Measurements from ENCODE around the gene PARD3B.

PARD3B gene

DNA sequence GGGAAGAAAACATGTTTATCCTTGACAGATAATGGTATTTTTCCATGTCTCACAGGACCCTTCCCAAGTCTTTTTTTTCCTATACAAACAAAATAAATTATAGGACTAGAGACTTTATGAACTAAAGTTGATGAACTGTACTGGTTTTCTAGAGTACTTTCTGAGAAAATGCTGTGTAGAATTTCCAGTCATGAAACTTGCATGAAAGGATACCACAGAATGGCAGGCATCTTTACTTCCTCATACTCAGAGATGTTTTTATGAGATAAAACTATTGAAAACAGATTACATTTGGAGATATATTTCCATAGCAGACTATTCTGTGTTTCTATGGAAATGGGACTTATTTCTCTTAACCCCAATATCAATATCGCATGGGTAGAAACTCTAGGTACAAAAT is 403.5 kb downstream of the PARD3B start:
- no peak for DNase-seq (ENCODE audit: low read depth)

DNA sequence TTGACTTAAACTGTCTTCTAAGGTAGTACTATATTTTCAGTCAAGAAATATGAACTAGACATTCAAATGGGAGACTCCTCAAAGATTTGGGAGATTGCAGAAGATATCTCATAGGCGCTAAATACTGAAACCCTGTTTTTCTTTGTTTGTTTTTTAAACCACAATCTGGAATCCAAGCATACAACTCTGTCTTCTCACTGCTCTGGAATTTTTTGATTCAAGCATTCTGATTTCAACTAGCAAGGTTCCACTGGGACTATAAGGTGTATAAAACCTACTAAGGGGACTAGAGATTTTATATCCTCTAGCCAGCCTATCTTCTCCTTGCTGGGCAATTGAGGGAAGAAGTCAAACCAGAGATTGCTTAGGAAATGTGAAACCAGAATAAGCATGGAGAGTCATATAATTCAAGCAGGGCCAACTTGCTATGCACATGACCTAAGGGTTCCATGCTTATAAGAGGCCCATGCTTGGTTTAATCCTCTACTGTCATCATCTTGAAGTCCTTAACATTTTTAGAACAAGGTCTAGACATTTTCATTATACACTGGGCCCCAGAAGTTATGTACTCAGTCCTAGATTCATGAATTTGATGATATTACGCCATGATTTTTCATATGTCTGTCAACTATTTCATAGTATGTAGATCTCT is 405.5 kb downstream of the PARD3B start:
- DNase-seq (ENCODE audit: low read depth) = no peak

DNA sequence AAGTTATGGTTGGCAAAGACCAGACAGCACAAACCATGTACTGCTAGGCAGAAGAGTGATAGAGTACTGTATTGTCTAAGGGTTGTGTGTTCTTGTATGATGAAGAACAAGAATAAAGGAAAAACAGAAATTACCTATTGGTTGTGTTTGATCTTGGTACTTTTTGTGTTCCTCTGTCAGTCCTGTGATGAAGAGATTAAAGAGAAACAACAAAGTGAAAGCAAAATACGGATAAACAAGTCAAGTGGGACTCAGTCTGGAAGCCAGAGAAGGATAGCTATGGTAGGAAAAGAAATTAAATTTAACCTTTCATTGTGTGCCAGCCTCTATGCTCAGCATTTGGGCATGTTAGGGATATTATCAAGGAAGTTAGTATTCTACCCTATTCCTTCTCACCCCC is 413.1 kb downstream of the PARD3B start:
- DNase-seq (ENCODE audit: low read depth) = no peak

DNA sequence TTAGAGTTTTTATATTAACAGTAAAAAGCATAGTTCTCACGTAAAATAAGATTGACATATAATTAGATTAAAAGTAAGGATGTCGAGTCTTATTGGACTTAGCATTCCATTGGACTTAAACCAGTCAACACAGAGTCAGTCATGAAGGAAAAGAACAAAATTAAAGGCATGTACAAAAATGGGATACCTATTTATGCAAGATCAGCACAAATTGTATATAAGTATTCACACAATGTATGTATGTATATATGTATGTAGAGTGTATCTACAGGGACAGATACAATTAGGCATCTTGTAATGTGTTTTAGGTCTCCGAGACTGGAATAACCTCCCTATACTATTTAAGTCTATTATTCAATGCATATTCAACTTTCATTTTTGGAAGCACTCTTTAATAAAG is 419.1 kb downstream of the PARD3B start:
- no peak for DNase-seq (ENCODE audit: low read depth)

DNA sequence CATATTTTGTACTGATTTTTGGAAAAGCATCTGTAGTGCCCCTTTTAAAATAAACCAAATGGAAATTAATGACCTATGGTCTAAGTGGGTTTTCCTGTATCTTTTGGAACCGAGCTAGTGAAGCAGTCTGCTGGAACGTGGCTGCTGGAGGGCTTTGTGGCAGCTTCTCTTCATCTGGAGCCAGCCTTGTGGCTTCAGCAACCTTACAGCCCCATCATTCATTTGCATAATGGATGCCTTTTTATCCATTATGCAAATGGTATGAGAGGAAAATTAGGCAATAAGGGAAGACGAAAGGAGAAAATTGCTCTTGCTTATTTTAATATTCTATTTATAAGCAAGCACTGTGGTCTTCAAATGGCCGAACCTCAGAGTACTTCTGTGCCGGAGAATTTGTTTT is 421.0 kb downstream of the PARD3B start:
- DNase-seq (ENCODE audit: low read depth) = no peak

DNA sequence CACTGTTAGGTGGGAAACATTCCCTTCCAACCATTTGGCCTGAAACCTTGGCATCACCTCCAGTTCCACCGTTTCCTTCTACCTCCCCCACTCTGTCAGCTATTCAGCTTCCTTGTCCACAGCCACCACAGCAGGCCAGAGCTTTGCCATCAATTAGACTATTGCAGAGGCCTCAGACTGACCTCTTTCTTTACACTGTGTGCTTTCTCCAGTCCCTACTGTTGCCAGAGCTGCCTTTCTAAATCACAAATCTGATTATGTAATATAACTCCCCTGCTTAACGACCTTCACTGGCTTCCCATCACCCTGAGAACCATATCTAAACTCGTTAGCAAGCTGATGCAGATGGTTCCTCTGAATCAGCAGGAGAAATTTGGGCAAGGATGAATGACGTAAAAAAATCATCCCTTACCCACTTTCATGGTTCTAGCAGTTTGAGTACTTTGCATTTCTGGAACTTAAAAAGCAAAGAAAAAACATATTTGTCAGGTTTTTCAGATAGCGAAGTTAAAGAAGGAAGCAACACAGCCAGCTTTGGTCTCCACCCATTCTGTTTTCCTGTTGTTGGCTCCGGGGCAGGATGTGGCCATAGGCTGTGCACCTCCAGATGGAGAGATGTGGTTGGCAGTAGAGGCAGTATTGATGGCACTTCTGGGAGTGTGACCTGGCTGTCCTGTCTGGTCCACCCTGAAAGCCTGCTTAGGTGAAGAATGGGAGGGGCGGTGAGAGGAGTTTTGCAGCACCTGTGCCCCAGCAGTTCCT is 422.1 kb downstream of the PARD3B start:
- peak; percentile 30 for DNase-seq (ENCODE audit: low read depth)

DNA sequence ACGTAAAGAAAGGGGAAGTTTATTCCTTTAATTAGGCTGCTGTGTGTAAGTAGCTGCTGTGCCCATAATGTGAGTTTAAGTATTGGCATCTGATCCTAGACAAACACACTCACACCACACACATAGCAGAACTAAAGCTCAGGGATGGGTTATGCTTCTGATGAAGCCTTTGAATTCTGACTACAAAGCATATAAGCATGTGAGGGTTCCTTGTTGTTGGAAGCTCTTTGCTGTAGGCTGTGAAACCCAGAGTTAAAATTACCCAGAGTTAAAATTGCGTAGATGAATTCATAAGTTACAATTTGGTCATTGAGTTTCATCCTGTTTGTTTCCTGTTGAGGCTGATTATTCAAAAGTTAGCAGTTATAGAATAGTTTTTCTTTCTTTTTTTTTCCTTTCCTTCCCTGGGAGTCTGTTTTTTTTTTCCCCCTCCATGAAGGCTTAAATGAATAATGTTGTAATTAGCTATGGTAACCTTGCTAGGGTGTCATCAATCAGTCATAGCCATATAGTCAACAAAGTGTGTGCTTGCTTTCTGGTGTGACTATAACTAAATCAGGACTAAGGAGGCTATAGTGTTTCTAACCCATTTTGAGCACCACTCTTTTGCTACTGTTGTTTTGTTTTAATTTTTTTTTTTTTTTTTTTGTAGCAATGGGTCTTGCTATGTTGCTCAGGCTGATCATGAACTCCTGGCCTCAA is 426.1 kb downstream of the PARD3B start:
- DNase-seq (ENCODE audit: low read depth) = no peak

DNA sequence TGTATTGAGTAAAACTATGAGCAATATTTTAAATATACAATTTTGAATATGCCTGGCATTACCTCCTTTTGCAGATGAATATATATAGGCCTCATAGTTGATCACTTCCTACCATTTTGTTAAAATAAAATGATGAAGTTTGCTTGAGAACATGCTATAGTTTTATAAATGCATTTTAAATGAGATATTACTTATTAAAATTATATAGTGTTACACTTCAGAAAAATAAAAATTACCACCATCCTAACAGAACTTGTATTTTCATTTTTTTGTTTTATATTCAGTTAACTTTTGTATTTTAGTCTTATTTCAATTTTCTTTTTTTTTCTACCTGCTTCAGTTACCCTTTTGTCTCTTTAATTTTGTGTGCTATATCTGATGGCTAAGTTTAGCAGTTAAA is 426.9 kb downstream of the PARD3B start:
- no peak for DNase-seq (ENCODE audit: low read depth)

DNA sequence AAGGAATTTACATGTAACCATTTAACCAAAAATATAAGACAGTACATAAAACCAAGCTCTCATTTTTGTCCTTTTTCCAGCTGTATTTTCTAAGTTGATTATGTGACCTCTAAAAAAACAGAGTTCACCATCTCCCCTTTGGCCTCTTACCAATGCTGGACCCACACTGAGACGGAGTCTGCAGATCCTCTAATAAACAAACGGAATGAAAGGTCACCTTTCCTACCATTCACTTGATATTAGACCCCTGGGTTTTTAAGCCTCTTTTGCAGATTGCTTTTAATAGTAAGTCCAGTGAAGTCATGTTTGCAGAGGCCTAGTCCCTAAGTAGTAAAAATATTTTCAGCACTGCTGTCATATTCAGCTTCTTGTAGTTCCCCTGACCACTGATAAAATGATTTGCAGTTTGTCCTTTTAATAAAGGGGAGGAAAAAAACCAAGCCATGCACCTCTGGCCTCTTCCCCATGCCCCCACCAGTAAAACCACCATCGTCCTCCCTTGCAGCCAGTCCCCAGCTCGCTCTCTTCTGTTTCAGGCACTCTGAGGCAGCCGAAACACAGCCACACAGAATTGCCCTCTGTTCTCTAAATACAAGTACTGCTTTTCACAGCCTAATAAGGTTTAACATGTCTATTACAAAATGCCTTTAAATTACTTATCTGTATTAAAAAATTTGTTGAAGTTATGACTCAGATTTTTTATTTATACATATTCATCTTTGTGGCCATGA is 427.5 kb downstream of the PARD3B start:
- DNase-seq (ENCODE audit: low read depth) = no peak

DNA sequence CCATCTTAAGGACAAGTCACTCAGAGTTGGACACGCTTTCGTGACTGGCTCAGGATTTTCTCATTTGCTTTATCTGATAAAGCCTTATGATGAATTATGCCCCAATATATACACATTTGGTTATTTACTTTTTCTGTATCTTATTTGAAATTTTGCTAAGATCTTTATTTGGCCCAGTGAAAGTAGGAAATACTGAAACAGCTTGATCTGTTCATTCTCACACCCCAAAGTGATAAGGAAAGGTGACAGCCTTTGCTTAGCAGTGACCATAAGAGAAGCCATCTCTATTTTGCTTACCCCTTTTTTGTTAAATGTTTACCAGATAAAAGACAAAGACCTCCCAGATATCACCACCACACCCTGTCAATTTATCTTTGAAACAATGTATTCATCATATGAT is 428.3 kb downstream of the PARD3B start:
- DNase-seq (ENCODE audit: low read depth) = no peak

DNA sequence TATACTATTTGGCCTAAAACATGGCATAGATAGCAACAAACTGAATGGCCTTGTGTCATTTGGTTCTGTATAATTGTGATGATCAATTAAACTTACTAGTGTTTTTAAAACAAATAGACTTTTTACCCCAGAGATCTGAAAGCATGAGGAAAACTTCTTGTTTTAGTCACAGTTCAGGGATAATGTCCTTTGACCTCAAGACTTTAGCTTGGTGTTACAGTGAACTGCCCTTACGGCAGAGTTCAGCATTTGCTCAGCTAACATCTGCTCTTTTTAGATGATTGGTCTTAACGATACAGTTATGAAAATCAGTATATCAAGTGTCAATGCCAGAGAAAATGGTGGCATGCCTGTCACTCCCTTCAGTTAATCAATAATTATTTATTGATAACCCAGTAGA is 429.2 kb downstream of the PARD3B start:
- no peak for DNase-seq (ENCODE audit: low read depth)

DNA sequence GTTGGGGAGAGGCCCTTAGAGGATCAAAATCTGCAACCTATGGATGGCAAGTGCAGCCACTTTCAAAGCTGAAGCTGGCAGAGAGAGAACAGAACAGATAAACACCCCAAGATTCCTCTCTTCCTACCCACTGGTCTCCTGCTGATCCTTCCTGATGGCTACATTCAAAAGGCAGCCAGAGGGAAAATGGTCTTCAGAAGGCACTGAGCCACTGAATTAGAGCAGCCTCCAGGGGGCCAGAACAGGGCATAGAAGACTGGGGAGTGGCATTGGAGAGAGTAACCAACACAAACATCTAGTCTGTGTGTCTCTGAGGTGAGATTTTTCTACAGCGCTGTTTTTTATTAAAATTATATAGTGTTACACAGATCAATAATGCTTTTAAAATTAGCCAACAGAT is 432.6 kb downstream of the PARD3B start:
- no peak for DNase-seq (ENCODE audit: low read depth)

DNA sequence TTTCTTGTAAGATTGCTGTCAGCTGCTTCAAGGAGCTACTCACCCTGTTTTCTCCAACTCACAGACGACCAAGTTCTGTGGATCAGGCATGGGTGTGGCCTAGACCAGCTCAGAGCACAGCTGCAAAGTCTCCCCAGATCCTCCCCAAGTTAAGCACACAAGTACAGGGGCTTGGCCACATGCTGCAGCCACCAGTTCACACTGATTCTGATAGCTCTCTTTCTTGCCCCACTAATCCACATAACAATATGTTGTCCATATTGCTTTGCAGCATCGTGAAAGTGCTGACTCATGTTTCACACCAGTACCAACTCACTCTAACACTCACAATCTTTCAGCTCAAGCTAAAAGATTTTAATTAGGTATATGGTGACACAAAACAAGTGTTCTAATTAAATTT is 437.0 kb downstream of the PARD3B start:
- no peak for DNase-seq (ENCODE audit: low read depth)

DNA sequence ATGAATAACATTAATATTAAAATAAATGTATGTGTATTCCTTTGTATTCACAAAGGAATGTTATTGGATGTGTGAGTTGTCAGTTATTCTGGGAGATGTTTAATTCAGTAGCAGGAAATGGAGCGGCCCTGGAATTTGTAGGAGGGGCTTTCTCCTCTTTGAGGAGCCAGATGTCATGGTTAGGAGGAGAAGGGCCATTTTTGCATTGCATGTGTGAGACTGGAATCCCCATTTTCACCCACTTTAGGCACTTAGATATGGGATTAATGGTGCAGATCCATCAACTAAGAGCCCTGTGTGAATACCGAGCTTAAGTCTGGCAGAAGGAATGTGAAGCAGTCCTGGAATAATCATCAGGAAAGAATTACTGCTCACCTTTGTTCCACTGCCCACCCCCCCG is 439.2 kb downstream of the PARD3B start:
- DNase-seq (ENCODE audit: low read depth) = no peak

DNA sequence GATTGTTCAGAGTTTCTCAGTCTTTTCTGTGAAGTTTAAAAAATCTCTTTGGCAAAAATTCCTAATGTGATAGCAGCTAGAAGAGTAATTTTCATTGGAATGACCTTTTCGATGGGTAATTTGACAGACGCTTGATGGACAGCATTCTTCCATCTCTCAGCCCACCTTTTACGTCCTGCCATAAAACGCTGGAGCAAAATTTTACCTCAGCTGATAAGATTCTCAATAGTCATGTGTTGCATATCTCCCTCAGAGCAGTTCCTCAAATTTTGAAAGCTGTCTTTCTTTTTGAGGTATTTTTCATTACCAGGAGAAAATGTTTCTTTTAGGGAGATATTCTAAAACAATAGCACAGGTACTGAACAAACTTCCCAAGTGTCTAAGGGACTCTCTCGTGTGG is 441.4 kb downstream of the PARD3B start:
- DNase-seq (ENCODE audit: low read depth) = no peak

DNA sequence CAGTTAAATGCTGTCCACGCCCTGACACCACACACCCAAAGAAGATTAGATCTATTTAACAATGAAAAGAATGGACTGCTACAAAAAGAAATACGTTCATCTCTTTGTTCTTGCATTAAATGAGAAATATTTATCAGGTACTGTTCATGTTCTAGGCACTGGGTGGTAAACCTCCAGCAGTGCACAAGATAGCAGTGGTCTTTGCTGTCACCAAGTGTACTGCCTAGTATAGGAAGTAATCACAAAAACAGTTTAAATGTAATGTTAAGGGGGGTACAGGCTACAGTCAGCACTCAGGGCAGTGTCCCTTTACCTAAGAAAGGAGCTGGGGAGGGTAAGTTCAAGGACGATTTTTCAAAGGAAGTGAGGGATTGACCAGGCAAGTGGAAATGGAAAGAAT is 443.6 kb downstream of the PARD3B start:
- no peak for DNase-seq (ENCODE audit: low read depth)

DNA sequence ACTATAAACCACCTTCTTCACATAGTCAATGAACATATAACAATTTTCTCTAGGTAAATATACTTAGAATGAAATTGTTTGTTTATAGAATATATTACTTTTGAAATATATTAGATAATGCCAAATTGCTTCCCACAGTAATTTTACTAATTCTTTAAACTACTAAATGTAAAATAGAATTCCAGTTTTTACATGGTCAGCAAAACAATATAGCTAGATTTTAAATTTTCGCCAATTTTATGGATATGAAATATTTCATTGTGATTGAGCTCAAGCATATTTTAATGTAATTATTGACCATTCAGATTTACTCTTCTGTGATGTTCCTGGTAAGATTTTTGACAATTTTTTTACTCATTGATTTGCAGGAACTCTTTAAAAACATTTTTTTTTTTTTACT is 444.6 kb downstream of the PARD3B start:
- DNase-seq (ENCODE audit: low read depth) = no peak

DNA sequence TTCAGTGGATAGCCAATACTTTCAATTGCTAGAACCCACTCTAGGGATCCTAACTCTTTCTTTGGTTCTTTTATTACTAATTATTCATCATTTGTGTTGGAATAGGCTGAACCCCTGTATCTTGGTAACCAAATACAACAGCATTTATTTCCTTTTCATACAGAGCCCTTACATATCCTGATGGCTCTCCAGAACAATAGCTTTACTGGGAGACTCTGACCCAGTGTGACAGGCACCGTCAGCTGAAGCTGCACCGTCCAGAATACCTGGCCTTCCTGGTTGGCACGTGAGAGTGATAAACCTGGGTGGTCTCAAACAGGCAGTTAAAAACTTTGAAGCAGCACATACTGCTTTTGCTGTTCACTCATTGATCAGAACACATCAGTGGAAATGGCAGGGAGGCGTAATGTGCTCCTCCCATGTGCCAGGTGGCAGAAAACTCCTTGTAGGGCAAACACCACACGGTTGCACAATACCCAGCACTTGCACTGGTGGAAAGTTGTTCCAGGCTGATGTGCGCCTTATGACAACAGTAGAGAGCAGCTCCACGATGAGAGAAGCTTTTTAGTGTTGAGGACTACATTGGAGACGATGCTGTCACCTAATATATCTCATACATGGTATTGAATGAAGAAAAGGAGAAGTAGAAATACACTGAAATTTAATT is 456.2 kb downstream of the PARD3B start:
- DNase-seq (ENCODE audit: low read depth) = no peak

DNA sequence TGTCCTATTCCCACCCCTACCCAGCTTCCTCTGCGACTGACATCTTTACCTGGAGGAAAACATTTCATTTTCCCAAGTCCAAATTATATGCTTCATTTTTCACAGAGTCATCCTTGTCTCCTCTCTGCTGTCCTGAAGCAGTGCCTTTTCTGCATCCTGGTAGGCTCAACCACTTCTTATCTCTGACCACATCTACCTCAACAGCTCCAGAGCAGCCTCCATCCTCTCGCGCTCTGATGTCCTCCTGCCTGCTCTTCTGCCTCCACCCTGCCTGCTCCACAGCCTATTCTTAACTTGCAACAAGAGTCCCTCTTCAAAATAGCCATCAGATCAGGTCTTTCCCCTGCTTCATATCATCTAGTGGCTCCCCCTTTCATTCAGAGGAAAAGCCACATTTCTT is 457.1 kb downstream of the PARD3B start:
- no peak for DNase-seq (ENCODE audit: low read depth)

DNA sequence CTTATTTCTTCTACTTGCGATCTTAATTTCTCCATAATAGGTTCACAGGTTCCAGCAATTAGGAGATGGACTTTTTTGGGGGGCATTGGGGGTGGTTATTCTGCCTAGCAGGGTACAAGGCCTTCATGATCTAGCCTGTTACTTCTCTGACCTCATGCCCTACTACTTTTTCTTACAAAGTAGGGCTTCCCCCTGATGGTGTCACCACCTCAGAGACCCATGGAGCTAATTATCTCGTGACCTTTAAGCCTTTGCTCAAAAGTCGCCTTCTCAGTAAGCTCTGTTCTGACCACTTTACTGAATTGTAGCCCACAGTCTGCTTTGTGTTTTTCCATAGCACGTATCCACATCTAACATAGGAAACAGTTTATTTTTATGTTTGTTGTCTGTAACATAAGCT is 458.0 kb downstream of the PARD3B start:
- DNase-seq (ENCODE audit: low read depth) = no peak

DNA sequence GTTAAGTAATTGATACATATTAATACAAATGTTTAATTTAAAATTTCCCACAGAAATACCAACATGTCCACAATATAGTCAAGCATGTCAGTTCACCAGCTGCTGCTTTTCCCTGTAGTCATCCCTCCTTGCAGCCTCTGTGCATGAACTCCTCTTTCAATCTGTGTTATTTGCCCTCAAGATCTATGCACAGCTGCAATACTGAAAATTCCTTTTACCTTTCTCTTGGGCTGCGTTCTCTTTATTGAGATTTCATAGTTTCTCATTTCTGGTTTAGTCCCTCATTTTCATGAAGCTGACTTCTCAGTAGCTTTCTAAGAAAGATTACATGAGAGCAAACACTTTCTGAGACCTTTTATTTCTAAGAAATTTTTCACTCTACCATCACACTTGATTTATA is 464.9 kb downstream of the PARD3B start:
- no peak for DNase-seq (ENCODE audit: low read depth)

DNA sequence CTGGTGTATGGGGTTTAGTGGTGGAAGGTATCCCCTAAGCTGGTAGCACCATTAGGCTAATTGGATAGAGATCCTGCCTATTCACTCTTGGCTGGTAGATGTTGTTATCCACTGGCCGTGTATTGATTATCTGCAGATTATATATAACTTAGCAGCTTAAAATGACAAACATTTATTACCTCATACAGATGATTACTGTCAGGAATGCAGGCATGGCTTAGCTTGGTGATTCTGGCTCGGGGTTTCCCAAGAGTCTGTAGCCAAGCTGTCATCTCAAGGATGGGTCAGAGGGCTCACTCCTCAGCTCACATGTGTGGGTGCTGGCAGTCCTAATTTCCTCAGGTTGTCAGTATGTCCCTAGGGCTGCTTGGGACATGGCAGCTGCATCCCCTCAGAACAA is 465.8 kb downstream of the PARD3B start:
- no peak for DNase-seq (ENCODE audit: low read depth)

Data from activated T-cell treated with anti-CD3 and anti-CD28 coated beads for 1 hour (primary cell).